Stromal cell of bone marrow (primary cell): ENCODE results near the gene SIRT7.
"Not testable (repeated sequence)": the region's sequence is repeated elsewhere in the genome, so short reads cannot be mapped to it uniquely, and the experiment has no call there.

ENCODE experiments used
- DNase-seq: peaks from one replicate; pipeline ENCODE4 v3.0.0-alpha.2; 2012; ENCODE audit warnings: low read depth

SIRT7 gene

DNA sequence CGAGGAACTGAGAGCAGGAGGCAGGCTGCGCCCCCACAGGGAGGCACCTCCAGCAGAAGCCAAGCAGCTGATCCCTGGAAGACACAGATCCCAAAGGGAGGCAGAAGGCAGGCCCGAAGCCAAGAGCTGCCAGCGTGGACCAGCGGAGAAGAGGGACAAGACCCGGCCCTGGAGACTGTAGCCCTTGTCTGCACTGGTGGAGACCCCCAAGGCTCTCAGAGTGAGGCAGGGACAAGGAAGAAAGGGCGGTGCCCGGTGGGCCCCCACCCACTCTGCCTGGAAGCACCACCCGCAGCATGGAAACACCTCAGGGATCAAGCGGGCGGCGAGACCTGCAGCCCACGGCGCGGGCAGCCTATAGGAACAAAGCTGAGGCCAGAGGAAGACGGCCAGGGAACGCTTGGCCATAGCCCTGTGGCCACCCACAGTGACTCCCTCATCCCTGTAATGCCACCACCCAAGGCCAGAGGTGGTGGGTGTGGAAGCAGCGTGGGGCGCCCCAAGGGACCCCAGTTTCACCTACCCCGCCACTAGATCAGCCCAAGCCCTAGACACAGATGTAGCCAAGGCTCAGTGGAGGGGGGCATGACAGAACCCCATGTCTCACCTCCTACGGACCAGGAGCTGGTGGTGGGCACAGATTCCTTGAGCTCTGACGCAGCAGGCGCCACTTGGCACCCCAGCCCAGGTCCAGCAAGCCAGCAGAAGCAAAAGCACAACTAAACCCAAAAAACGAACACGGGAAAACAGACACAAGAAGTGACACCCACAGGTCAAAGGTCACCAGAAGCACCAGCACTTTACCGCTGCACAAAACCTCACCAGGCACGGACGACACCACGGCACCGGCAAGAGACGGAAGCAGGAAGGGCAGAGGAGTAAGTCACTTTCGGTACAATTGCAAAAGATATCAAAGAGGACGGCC, 2.9 kb upstream of the SIRT7 start:
- DNase-seq = no peak

DNA sequence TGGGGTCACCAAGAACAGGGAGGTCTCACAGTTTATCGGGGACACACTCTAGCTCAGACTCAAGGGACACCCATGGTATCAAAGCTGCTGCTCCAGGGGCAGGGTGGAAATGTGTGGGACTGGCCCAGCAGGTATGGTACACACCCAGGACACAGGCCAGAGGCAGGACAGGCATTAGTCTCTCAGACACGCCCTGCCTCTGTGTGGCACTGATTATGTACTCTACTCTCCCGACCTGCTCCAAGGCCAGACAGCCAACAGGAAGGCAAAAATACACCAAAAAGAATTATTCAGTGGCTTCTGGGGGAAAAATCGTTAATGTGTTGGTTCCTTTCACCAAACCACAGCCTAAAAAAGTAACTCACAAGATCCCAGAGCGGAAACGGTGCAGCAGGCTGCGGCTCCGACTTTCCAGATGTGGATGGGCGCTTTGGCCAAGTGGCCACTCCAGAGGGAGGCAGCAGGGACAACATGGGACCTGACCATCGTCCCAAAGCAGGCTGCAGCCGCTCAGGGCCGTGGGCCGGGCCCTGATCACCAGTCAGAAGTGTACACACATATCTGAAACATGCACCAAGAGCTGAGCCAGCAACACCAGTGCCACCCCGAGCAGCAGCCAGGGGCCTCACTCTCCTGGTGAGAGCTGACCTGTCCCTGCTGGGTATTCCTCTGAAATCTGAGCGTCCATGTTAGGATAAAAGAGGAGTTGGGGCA, 1.0 kb upstream of the SIRT7 start:
- no peak for DNase-seq

DNA sequence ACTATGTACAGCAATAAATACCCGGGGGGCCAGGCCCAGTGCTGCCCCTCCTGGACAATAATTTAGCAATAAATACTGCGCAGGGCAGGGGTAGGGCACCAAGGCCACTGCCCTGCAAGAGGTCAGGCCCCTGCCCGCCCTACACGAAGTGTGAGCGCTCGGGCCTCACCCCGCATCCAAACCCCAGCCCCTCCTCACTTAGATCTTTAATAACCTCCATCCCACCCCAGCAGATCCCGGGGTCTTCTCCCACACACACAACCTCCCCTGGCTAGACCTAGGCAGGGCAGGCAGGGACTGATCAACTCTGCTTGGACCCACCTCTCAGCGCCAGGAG, 325 bp upstream of the SIRT7 start:
- DNase-seq = not testable (repeated sequence)

DNA sequence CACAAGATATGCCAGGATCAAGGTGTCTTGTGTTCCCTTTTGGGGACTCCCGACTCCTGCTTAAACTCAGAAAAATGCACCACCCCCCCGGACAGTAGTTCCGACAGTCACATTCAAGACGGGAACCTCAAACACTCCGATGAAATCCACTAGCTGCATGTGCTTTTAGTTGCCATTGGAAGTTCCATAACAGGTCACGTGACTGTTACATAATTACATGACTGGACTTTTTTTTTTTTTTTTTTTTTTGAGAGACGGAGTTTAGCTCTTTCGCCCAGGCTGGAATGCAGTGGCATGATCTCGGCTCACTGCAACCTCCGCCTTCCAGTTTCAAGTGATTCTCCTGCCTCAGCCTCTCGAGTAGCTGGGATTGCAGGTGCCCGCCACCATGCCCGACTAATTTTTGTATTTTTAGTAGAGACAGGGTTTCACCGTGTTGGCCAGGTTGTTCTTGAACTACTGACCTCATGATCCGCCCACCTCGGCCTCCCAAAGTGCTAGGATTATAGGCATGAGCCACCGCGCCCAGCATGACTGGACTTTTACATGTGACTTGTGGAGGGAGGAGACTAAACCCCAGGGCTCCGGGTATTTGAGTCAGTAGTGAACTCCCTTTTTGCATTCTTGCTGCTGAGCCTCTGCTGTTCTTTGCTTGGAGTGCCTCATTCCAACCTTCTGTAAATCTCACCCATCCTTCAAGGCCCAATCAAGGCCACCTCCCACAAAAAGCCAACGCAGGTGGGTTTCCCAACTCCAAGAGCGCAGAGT, 1.6 kb downstream of the SIRT7 start:
- peak; percentile 75 for DNase-seq

DNA sequence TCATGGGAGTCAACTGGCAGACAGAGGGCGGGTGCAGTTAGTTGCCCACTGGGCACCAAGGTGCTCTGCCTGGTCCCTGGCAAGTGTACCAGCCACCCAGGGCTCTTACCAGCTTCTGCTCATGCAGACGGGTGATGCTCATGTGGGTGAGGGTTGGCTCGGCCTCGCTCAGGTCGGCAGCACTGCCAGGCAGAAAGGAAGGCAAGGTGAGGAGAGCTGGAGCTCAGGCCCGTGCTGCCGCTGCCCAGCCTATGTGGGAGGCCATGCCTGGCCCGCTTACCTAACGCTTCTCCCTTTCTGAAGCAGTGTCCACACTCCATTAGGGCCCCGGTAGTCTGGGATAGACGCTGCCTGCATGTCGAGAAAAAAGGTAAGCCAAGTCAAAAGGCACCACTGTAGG, 2.6 kb downstream of the SIRT7 start:
- no peak for DNase-seq

DNA sequence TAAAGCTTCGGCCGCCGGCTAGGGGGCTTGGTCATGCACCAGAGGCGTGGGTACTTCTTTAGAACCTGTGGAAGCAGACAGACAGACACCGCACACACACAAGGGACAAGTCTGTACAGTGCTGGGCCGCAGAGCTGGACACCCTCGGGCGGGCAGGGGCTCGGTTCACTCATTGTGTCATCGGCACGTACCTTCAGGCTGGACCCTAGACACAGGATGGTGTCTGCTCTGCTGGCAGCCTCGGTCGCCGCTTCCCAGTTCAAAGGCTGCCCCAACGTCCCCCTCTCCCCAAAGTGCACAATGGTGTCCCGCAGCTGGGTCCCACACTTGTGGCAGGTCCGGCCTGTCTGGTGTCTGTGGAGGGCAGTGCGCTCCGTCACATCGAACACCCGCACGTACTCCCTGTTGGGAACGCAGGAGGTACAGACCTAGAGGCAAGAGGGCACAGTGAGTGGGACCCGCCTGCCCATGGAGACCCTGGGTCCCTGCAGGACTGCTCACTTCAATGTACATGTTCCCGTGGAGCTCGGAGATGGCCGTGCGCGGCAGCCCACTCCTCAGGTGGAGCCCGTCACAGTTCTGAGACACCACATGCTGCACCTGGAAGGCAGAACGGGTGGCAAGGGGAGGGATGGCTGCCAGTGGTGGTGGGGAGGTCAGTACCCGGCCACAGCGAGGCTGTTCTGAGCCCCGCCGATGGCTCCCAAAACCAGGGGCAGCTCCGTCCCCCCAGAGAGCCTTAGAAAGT, 3.7 kb downstream of the SIRT7 start:
- no peak for DNase-seq

DNA sequence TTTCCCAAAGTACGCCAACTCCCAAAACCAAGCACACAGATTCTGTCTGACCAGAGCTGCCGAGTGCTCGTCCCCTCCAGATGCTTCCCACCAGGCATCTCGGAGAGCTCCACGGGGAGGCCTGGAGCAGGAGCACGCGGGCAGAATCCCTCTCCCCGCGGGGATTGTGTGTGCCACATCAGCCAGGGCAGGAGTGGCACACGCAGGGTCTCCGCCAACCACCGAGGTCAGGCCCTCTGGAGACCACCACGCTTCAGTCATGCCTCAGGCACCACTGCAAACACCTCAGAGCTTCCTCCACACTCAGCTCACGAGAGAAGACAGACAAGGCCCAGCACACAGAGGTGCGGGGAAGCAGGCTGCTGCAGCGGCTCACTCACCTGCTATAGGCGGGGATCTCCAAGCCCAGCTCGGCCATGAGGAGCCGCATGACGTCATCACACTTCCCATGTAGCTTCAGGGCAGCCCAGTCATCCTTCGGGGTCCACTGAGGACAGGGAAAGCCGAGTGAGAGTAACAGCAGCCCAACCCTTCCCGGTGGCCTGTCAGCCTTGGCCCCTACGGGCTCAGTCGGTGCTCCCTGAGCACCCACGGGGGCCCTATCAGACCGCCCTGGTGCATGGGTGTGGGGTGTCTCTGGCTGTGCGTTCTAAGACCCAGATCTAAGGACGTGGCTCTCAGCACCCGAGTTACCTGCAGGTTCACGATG, 4.4 kb downstream of the SIRT7 start:
- DNase-seq = no peak

DNA sequence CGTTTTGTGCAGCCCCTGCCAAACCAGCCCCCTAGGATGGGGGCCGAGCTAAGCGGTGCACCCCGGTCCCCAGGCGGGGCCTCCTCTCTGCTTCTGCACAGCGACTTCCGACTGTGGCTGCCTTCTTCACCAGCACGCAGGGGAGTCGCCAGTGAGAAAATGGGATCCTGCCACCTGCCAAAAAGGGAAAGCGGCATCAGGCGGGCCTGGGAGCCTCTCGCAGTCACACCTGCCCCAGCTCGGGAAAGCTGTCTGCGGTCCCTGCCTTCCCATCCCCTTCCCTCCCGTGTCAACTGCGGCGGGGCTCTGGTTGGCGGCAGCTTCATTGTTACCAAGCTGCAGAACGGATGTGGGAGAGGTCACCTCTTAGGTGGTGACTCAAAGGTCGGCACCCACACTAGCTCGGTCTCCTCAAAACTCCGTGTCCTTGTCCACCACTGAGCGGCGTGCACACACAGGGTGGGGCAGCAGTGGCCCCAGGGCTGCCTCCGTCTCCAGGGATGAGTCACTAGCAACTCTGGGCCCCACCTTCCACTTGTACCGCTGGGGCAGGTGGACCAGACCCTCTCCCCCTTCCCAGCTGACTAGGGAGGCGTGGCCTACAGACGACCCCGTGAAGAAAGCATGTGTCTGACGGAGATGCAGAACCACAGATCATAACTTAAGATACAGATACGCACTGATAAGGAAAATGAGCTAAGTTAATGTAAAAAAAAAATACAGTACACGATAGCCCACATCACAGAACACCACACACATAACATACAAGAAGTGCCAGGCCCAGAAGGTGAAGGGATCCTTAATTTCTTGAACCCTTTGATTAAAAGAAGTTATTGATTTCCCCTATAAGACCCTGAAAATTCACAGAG, 5.3 kb downstream of the SIRT7 start:
- no peak for DNase-seq

DNA sequence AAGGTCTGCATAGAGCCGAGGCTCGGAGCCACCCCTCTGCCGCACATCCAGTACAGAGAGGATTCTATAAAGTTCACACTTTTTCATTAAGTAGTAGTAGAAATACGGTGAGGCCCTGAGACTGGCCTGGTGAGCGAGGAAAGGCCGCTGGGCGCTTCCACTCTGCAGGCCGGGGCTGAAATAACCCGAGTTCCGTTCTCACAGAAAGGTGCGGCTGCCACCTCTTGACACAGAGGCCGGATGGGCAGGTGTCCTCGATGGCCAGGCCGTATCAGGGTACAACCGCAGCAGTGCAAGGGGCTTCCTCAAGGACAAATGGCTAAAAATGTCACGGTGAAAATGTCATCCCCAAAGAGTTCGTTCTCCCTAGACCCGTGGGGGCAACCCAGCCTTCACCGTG, 6.0 kb downstream of the SIRT7 start:
- DNase-seq = no peak

DNA sequence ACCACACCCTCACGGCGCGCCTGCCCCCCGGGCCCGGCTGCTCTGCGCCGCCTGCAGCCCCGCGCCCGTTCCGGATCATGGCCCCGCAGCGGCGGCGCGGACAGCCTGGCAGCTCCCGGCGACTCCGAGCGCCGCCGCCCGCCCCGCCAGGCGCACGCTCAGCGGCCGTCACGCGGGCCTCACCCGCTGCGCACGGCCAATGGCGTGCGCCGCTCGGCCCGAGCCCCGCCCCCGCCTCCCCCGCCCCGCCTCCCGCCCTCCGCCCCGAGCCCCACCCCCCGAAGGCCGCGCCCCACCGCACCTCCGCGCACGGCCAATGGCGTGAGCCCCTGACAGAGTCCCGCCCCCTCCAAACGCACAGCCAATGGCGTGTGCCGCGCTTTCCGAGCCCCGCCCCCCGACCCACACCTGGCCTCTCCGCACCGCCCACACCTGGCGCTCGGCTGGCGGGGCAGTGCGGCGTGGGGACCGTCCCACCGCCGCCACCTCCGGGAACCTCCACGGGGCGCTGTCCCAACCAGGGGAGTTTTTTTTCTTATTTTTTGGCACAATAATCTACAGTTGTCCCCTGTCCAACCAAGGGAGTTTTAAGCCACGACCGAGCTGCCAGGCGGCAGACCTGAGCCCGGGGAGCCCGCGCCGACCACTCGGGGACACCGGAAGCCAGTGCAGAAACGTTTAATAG, 6.6 kb downstream of the SIRT7 start, which contains the start of gene PCYT2:
Gene PCYT2, minus strand, starts transcription at position 123 of the 685 bp plus-strand sequence. Its CDS starts 44 bp downstream, at position 79.
- DNase-seq = peak; percentile 66

DNA sequence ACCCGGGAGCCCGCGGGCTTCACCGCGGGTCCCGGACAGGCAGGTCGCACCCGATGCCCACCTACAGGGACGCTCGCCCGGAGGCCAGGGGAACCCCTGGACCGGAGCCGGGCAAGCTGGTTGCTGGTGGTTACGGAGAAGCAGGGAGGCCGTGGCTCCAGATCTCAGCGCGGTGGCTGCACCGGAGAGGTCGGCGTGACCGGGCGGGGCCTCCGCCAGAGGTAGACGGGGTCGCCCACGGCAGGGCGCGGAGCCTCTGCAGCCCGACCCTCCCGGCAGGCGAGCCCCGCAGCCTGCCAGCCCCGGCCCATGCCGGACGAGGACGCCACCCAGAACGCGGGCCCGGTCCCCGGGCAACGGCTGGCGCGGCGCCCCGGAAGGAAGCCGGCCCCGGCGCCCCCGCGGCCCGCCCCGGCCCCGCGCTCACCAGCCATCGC, 7.1 kb downstream of the SIRT7 start:
- no peak for DNase-seq

DNA sequence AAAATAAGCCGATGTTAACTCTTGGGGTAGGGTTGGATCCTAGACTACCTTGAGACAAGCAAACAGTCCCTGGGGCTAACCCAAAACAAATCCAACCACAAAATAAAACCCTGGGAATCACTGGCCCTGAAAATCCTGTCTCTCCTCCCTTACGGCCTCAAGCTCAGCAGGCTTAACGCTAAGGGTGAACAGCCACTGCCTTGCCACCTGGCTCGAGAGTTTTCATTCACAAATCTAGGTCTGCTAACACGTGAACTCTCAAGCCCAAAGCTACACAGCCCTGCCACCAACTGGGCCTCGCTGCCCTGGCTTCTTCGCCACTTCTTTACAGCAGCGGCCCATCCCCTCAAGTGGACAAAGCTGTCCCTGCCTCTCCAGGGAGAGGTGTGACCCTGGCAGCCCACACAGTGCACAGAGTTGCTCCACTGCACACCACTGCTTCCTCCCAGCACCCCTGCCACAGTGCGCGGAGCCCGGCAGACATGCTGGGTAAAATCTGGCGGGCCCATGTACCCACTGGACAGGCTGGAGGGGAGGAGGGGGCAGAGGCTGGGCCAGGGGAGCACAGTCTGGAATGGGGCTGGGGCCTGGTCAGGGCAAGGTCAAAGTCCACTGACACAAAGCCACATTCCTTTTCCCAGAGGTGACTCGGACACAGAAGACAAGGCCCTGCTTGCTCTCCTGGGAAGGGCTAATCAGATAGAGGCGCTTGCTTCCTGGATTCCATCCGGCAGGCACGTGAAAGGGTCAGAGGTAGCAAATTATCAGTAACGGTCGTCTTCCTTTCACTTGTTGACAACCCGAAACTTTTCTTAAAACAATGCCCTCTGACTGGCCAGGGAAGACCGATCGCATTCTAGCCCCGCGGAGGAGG, 7.8 kb downstream of the SIRT7 start:
- no peak for DNase-seq

DNA sequence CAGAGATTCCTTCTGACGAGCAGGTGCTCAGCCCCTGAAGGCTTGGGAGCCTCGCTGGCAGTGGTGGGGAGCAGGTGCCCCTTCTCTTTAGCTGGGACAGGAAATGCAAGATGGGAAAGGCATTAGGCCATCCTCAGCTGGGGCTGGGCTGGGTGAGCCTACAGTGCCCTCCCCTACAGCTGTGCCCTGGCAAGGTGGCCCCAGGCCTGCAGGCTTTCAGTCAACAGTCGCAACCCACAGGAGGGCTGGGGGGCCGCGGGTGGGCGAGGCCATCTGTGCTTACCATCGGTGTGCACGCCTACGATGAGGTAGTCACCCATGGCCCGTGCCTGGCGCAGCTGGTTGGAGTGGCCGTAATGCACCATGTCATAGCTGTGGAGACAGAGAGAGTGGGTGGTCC, 8.7 kb downstream of the SIRT7 start:
- DNase-seq = no peak

DNA sequence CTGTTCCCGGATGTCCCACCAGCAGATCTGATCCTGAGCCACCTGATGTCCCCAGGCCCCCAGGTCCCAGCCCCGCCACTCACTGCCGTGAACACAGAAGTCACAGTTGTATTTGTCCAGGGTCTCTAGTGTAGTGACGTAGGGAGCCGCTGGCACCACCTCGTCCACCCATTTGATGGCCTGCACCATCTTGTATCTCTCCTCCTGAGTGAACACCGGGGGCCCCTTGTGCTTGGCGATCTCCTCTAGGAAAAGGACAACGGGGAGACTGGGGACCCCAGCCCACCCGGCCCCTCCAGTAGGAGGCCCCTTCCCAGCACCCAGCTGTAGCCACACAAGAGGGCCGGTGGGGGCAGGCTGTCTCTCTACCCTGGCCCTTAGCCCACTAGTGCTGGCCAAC, 9.2 kb downstream of the SIRT7 start:
- DNase-seq = no peak

DNA sequence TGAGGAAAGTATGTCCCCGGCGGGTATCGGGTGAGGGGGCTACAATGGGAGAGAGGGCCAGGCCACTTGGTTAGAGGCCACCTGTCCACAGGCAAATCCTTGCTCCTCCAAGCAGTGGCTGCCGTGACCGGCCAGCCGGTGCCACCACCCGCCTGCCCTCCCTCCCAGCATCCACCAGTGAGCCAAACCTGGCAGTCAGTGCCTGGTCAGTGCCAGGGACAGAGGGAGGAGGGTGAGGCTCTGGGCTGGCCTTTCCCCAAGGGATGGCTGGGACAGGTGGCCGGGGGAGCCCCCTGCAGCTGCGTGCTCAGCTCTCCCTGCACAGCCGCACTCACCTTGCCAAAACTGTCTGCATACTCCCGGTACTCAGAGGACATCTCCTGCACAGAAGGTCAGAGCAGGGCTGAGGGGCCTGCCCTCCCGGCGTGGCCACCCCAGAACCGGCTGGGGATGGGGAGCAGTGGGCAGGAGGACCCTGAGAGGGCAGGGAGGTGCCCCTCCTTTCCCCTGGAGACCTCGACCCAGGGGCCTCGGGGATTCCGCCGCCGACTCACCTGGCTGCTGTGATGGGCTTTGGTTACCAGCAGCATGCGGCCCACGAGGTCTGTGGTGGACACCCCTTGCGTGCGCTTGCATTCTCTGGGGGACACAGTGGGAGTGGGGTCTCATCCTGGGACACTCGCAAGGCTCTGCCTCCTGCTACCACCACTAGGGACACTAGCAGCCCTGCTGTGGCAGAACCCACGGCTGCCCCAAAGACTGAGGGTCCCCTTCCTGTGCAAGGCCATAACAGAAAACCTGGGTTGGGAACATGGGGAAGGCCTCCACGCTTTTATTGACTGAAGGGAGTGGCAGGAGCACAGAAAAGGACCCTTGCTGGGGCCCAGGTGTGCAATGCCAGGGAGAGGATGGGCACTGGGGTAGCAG, 10.5 kb downstream of the SIRT7 start:
- no peak for DNase-seq

DNA sequence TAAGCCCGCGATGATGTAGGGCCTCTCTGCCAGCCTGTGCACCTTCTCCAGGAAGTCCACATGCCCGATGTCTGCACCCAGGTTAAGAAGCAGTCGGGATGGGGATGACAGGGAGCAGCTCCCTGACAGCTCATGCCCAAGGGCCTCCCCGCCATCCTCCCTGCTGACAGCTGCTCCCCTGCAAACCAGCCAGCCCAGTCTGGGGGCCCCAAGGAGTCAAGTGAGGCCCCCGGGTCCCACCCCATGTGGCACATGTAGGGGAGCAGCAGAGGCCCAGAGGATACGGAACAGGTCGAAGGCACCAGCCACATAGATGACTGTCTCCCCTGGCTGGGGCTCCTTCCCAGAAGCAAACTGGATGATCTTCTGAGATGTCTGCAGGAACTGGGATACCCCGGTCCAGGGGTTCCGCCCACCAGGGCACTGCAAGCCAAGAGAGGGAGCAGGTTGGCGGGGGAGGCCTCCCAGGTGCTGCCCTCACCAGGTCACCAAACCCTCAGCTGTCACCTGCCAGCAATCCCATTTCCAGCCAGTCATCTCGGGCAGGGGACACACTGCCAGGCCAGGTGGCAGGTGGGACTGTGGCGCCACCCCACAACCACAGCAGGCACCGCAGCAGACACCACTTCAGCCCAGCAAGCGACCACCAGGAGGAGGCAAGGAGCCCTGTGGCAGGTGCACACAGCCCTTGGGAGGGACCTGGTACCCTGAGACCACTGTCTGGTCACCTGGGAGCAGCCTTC, 11.3 kb downstream of the SIRT7 start:
- no peak for DNase-seq

DNA sequence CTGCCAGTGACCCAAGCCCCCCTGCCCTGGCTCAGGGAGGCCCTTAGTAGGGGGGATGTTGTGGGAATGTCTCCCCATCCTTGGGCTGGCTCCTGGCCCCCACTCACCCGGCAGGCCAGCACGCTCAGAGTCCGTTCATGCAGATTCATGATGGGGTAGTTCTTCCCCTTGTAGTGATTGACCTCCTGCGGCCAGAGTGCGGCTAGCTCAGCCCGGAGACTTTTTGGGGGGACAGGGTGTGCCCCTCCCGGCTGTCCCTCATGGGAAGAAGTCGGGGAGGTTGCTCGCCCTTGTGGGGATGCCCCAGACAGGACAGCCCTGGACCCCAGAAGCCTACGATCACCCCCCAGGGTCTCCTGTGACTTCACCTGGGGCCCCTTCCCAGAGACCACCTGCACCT, 12.0 kb downstream of the SIRT7 start:
- DNase-seq = no peak
